GM12878 (cell line): ENCODE measurements around the gene C10orf105. TPM values are rescaled to one million over a fixed set of nuclear protein-coding genes. Genes with fewer than 3 reads are reported as not detected.
A peak's percentile ranks its signal among the peaks of the same experiment; 100 is the strongest.

ENCODE experiments used
- CBX5 ChIP-seq: sonication (generic); IDR thresholded peaks from 2 replicates; pipeline ENCODE4 v1.6.1; 2016; ENCODE audit warnings: low read depth, moderate library complexity, mild to moderate bottlenecking, inconsistent platforms
- CHD1 ChIP-seq: IDR thresholded peaks from 2 replicates; pipeline ENCODE4 v1.6.1; 2012; ENCODE audit warnings: low read depth, low read length, improper control_type of control experiment
- ELK1 ChIP-seq: IDR thresholded peaks from 2 replicates; pipeline ENCODE4 v1.6.1; 2012; ENCODE audit warnings: low read depth, low read length, improper control_type of control experiment
- GATAD2B ChIP-seq: fragments of 450-650 bp; conservative IDR thresholded peaks from 2 replicates; pipeline ENCODE4 v1.6.1; 2017; ENCODE audit warnings: low read depth, mild to moderate bottlenecking, moderate library complexity
- JUND ChIP-seq: IDR thresholded peaks from 2 replicates; pipeline ENCODE4 v1.6.1; 2012; ENCODE audit warnings: low read depth, mild to moderate bottlenecking, low read length, improper control_type of control experiment, moderate library complexity
- MTA3 ChIP-seq: IDR thresholded peaks from 2 replicates; pipeline ENCODE4 v1.6.1; 2012; ENCODE audit warnings: low read length, inconsistent platforms, borderline replicate concordance
- POLR2A ChIP-seq: IDR thresholded peaks from 2 replicates; pipeline ENCODE4 v1.6.1; 2011; ENCODE audit warnings: low read depth, mild to moderate bottlenecking, low read length
- RCOR1 ChIP-seq: conservative IDR thresholded peaks from 2 replicates; pipeline ENCODE4 v1.6.1; 2012; ENCODE audit warnings: low read depth, low read length, improper control_type of control experiment
- REST ChIP-seq: IDR thresholded peaks from 2 replicates; pipeline ENCODE4 v1.6.1; 2012; ENCODE audit warnings: mild to moderate bottlenecking, low read depth, low read length
- SKIL ChIP-seq: fragments of 450-650 bp; IDR thresholded peaks from 2 replicates; pipeline ENCODE4 v1.6.1; 2017; ENCODE audit warnings: mild to moderate bottlenecking, low read depth, inconsistent platforms; ENCODE audit not compliant: poor library complexity, severe bottlenecking
- SP1 ChIP-seq: IDR thresholded peaks from one replicate; pipeline ENCODE4 v1.6.1; 2011; ENCODE audit warnings: low read depth, low read length
- SREBF1 ChIP-seq: IDR thresholded peaks from 2 replicates; pipeline ENCODE4 v1.6.1; 2012; ENCODE audit warnings: mild to moderate bottlenecking, low read length
- USF1 ChIP-seq: IDR thresholded peaks from 2 replicates; pipeline ENCODE4 v1.6.1; 2011; ENCODE audit warnings: borderline replicate concordance, low read depth, mild to moderate bottlenecking, moderate library complexity, mixed read lengths, low read length; ENCODE audit not compliant: insufficient read depth; ENCODE audit errors: extremely low read length
- ZNF622 ChIP-seq: fragments of 450-650 bp; IDR thresholded peaks from 2 replicates; pipeline ENCODE4 v1.6.1; 2017; ENCODE audit warnings: mild to moderate bottlenecking, inconsistent platforms
- polyA plus RNA-seq, 11 experiments: library from polyadenylated mRNA; depleted of rRNA in 4 of 11; unstranded in 6 of 11; stranded (reverse) in 5 of 11; fragments of >200 nt; fragmentation: Nextera tagmentation in 4 of 11; fragmentation: Illumina TruSeq in 1 of 11; extraction: Ambion mirVana in 4 of 11; extraction: Trizol in 1 of 11; gene quantifications; 1 replicate in 1 of 11; 2 replicates in 10 of 11; pipeline versions ENCODE4 v1.2.1 to v1.2.3, GENCODE V29; 2011 to 2016; ENCODE audit warnings: inconsistent platforms in 2 of 11, missing spikeins in 2 of 11, low read depth in 1 of 11
- total RNA-seq, 4 experiments: library from RNA; depleted of rRNA in 3 of 4; stranded (reverse); fragments of >200 nt in 3 of 4; fragmentation: Illumina TruSeq in 1 of 4; extraction: Trizol in 1 of 4; gene quantifications; 2 replicates each; pipeline versions ENCODE4 v1.2.1 to v1.2.3, GENCODE V29; 2013 to 2021
- TF ChIP-seq, protein P1 (sequence below): fragments of 150-350 bp; IDR thresholded peaks from 2 replicates; pipeline ENCODE4 v1.6.1; 2014; ENCODE audit warnings: mild to moderate bottlenecking, low read depth, low read length
- TF ChIP-seq, protein P2 (sequence below): IDR thresholded peaks from 2 replicates; pipeline ENCODE4 v1.6.1; 2012; ENCODE audit warnings: low read depth, low read length, improper control_type of control experiment

C10orf105 gene
- total and polyA plus RNA-seq, 10 of the 15 experiments (the other 5 are each of a cell fraction or from before 2014, with no cell fraction given): 0.04 to 0.06 (median 0.05) TPM; not detected in 7

DNA sequence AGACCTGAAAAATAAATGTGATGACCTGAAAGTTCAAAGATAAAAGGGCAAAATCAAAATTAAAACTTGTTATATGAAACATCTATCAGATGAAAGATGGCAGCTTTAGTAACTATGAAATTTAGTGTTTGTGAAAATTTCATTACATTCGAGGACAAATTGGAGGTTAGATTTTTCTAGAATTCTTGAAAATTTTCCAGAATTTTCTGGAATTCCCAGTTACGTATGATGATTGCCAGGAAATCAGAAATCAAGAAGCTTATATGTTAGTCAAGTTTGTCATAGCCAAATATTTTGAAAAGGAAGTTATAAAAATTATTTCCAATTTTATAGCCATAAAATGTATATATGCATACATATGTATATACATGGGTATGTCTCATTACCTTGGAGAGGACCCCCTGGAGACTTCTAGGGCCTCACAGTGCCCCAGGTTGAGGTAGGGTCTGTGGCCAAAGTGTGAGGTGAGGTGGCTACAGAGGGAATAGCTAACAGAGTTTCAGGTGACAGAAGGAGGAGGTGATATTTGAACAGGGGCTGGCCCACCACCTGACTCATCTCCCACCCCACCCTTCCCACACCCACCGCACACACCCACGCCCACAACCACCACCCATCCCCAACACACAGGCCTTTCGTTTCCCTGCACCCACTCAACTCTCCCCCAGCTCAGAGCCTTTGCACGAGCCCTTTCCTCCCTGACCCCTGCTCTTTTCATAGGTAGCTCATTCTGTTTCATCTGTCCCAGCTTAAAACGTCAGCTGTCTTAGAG is 21.5 kb downstream of the C10orf105 start (continued):
- TF ChIP-seq USF1 (no peak), CBX5 (no peak), SREBF1 (no peak), REST (no peak), MTA3 (peak; percentile 43; the same call in 1 of the 2 replicates), CHD1 (no peak), SP1 (peak; percentile 42), ZNF622 (no peak), JUND (no peak), GATAD2B (no peak), ELK1 (no peak), SKIL (no peak), POLR2A (no peak), RCOR1 (no peak)
- TF ChIP-seq, protein P1, sequence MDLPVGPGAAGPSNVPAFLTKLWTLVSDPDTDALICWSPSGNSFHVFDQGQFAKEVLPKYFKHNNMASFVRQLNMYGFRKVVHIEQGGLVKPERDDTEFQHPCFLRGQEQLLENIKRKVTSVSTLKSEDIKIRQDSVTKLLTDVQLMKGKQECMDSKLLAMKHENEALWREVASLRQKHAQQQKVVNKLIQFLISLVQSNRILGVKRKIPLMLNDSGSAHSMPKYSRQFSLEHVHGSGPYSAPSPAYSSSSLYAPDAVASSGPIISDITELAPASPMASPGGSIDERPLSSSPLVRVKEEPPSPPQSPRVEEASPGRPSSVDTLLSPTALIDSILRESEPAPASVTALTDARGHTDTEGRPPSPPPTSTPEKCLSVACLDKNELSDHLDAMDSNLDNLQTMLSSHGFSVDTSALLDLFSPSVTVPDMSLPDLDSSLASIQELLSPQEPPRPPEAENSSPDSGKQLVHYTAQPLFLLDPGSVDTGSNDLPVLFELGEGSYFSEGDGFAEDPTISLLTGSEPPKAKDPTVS: peak; percentile 93
- TF ChIP-seq, protein P2, sequence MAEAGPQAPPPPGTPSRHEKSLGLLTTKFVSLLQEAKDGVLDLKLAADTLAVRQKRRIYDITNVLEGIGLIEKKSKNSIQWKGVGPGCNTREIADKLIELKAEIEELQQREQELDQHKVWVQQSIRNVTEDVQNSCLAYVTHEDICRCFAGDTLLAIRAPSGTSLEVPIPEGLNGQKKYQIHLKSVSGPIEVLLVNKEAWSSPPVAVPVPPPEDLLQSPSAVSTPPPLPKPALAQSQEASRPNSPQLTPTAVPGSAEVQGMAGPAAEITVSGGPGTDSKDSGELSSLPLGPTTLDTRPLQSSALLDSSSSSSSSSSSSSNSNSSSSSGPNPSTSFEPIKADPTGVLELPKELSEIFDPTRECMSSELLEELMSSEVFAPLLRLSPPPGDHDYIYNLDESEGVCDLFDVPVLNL: no peak
